ENCODE results near the gene IGLON5. TPM values are rescaled to one million over a fixed set of nuclear protein-coding genes. Genes with fewer than 3 reads are reported as not detected.
A peak's percentile ranks its signal among the peaks of the same experiment; 100 is the strongest.

Gene IGLON5
- total RNA-seq, 1 donor, result not detected

DNA sequence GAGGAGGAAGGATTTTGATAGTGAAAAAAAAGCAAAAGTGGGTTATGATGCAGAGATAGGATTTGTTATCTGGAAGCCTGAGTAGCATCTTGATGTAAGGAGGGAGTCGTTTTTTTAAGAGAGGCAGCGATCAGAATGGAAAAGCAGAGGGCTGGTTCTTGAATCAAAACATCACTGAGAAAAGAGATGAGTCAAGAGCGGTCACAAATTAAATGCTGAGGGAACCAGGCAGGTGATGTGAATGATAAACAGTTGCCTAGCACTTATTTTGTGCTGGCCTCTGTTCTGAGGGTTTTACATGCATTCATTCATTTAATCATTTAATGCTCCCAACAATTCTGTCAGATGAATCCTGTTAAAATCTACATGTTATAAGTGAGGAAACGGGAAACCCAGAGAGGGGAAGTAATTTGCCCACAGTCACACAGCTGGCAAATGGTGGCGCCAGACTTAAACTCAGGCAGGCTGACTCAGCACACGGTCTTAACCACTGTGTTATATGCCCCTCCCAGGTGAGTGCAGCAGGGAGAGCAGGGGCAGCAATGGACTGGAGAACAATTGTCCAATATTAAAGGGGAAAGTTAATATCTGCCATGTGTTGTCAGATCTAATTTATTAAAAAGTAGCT is 39.1 kb upstream of the IGLON5 start:
- TF ChIP-seq, protein P1, sequence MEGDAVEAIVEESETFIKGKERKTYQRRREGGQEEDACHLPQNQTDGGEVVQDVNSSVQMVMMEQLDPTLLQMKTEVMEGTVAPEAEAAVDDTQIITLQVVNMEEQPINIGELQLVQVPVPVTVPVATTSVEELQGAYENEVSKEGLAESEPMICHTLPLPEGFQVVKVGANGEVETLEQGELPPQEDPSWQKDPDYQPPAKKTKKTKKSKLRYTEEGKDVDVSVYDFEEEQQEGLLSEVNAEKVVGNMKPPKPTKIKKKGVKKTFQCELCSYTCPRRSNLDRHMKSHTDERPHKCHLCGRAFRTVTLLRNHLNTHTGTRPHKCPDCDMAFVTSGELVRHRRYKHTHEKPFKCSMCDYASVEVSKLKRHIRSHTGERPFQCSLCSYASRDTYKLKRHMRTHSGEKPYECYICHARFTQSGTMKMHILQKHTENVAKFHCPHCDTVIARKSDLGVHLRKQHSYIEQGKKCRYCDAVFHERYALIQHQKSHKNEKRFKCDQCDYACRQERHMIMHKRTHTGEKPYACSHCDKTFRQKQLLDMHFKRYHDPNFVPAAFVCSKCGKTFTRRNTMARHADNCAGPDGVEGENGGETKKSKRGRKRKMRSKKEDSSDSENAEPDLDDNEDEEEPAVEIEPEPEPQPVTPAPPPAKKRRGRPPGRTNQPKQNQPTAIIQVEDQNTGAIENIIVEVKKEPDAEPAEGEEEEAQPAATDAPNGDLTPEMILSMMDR (IDR thresholded peaks at IDR 0.05; ENCODE audit: extremely low read depth, low read depth, low read length), result no peak
- Histone ChIP-seq H3K4me3 (ENCODE audit: insufficient read depth, low read length) (no peak overlapping the region), H4K20me1 (ENCODE audit: insufficient read depth, low read length) (no peaks in the 10 kb centered on the region), H3K36me3 (ENCODE audit: insufficient read depth, low read length) (no peaks in the 10 kb centered on the region), H3K9me3 (ENCODE audit: low read depth, low read length) (no peaks in the 10 kb centered on the region), H3K27me3 (ENCODE audit: insufficient read depth, low read length) (no peaks in the 10 kb centered on the region), H3K27ac (ENCODE audit: low read depth, low read length) (no peak overlapping the region), H3K4me1 (ENCODE audit: insufficient read depth, low read length) (no peaks in the 10 kb centered on the region), H2AFZ (ENCODE audit: low read length) (no peak overlapping the region), H3K4me2 (ENCODE audit: insufficient read depth, low read length) (no peak overlapping the region), H3K79me2 (ENCODE audit: insufficient read depth, low read length) (no peaks in the 10 kb centered on the region)
- peak; percentile 41 for DNase-seq (ENCODE audit: insufficient read length, low spot score, missing footprints)

DNA sequence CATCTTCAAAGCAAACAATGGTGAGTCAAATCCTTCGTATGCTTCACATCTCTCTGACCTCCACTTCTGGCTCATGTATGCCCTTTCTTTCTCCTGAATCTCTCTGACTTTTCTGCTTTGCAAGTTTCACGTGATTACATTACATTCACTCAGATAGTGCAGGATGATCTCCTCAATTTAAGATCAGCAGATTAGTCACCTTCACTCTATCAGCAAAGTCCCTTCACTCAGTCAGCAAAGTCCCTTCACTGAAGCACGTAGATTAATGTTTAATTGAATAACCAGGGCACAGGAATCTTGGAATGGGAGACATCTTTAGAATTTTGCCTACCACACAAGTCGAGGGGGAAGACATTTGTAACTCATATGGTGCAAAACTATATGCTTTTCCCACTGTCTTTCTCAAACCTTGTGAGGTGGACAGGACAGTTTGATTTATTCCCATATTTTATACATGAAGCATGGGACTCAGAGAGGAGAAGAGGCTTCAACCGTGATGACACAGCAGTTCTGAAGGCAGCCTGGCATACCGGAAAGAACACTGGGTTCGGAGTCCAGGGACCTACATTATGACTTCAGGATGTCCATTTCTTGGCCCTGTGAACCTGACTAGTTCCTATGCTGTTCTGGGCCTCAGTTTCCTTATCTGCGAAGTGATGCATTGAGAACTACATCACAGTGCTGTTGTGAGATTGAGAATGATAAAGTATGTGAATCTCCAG is 37.2 kb upstream of the IGLON5 start:
- no peak overlapping the region for H3K4me2 ChIP-seq (ENCODE audit: insufficient read depth, low read length)
- H3K36me3 ChIP-seq (ENCODE audit: insufficient read depth, low read length), result no peaks in the 10 kb centered on the region
- H3K4me3 ChIP-seq (ENCODE audit: insufficient read depth, low read length), result no peak overlapping the region
- H4K20me1 ChIP-seq (ENCODE audit: insufficient read depth, low read length), result no peaks in the 10 kb centered on the region
- no peak overlapping the region for H3K27ac ChIP-seq (ENCODE audit: low read depth, low read length)
- H2AFZ ChIP-seq (ENCODE audit: low read length), result no peak overlapping the region
- H3K4me1 ChIP-seq (ENCODE audit: insufficient read depth, low read length), result no peaks in the 10 kb centered on the region
- peak; percentile 74 for DNase-seq (ENCODE audit: insufficient read length, low spot score, missing footprints)
- no peaks in the 10 kb centered on the region for H3K79me2 ChIP-seq (ENCODE audit: insufficient read depth, low read length)
- TF ChIP-seq, protein P1 (IDR thresholded peaks at IDR 0.05; ENCODE audit: extremely low read depth, low read depth, low read length), result no peak
- no peaks in the 10 kb centered on the region for H3K27me3 ChIP-seq (ENCODE audit: insufficient read depth, low read length)
- no peaks in the 10 kb centered on the region for H3K9me3 ChIP-seq (ENCODE audit: low read depth, low read length)

DNA sequence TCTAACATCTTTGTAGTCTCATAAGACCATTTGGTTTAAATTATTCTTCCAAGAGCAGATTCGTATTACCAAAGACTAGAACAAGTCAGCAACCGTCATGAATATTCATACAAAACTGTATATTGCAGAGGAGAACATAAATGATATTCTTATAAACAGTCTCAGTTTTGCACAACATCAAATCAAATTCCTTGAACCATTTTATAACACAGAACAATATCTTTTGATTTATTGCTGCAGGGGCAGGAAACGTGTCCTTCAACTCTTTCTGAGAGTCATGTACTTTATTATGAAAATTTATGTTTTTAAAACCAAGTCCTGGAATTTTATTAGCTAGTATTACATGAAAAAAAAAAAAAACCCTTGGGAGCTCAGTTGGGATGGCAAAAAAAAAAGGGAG is 34.3 kb upstream of the IGLON5 start:
- no peak overlapping the region for H2AFZ ChIP-seq (ENCODE audit: low read length)
- no peaks in the 10 kb centered on the region for H4K20me1 ChIP-seq (ENCODE audit: insufficient read depth, low read length)
- H3K4me3 ChIP-seq (ENCODE audit: insufficient read depth, low read length), result no peak overlapping the region
- H3K27ac ChIP-seq (ENCODE audit: low read depth, low read length), result no peak overlapping the region
- TF ChIP-seq, protein P1 (IDR thresholded peaks at IDR 0.05; ENCODE audit: extremely low read depth, low read depth, low read length), result no peak
- no peaks in the 10 kb centered on the region for H3K27me3 ChIP-seq (ENCODE audit: insufficient read depth, low read length)
- H3K36me3 ChIP-seq (ENCODE audit: insufficient read depth, low read length), result no peaks in the 10 kb centered on the region
- no peak for DNase-seq (ENCODE audit: insufficient read length, low spot score, missing footprints)
- no peaks in the 10 kb centered on the region for H3K4me1 ChIP-seq (ENCODE audit: insufficient read depth, low read length)
- no peak overlapping the region for H3K4me2 ChIP-seq (ENCODE audit: insufficient read depth, low read length)
- no peaks in the 10 kb centered on the region for H3K79me2 ChIP-seq (ENCODE audit: insufficient read depth, low read length)
- no peaks in the 10 kb centered on the region for H3K9me3 ChIP-seq (ENCODE audit: low read depth, low read length)

DNA sequence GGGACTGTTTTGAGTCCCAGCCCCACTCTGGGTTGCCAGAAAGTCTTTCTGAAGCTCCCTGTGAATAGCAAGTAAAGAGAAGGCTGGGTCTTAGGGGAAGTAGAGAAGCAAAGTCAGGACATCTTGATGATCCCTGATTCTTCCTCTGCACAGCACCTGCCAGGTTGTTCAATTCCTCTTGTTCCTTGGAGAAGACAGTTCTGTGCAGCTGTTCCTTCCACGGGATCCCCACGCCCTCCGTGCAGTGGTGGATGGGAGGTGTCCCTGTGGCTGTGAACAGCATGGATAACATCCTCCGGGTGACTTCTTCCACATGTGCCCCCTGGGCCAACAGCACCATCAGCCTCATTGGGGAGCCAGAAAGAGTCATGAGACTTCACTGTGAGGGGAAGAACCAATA is 29.1 kb upstream of the IGLON5 start:
- Histone ChIP-seq H3K36me3 (ENCODE audit: insufficient read depth, low read length) (no peaks in the 10 kb centered on the region), H3K4me1 (ENCODE audit: insufficient read depth, low read length) (no peaks in the 10 kb centered on the region), H3K27me3 (ENCODE audit: insufficient read depth, low read length) (no peaks in the 10 kb centered on the region), H3K4me3 (ENCODE audit: insufficient read depth, low read length) (no peak overlapping the region), H3K9me3 (ENCODE audit: low read depth, low read length) (no peaks in the 10 kb centered on the region), H3K79me2 (ENCODE audit: insufficient read depth, low read length) (no peaks in the 10 kb centered on the region), H2AFZ (ENCODE audit: low read length) (no peak overlapping the region), H3K27ac (ENCODE audit: low read depth, low read length) (no peak overlapping the region), H4K20me1 (ENCODE audit: insufficient read depth, low read length) (no peaks in the 10 kb centered on the region), H3K4me2 (ENCODE audit: insufficient read depth, low read length) (no peak overlapping the region)
- TF ChIP-seq, protein P1 (IDR thresholded peaks at IDR 0.05; ENCODE audit: extremely low read depth, low read depth, low read length), result no peak
- DNase-seq (ENCODE audit: insufficient read length, low spot score, missing footprints), result no peak

Measured in osteoblast (primary cell).